ENCODE measurements around the gene MEI1.

GRCh38 chr22:41781507-41781906 is 82.2 kb downstream of the MEI1 start:
- TF ChIP-seq CTCF (IDR thresholded peaks at IDR 0.05) (no peak), ZFX (IDR thresholded peaks at IDR 0.05; ENCODE audit: borderline replicate concordance) (no peak)

All from 22Rv1 (cell line).